22Rv1 (cell line): ENCODE measurements around the gene PRRC2A.

ENCODE experiments used
- H3K27ac ChIP-seq: fragments of 450-650 bp; 2 replicates; pipeline ENCODE4 v1.5.1; 2017
- CTCF ChIP-seq: fragments of 450-650 bp; IDR thresholded peaks from 2 replicates; pipeline ENCODE4 v1.5.1; 2017; ENCODE audit warnings: mild to moderate bottlenecking
- ZFX ChIP-seq: fragments of 450-650 bp; IDR thresholded peaks from 2 replicates; pipeline ENCODE4 v1.6.1; 2017; ENCODE audit warnings: antibody characterized with exemption, borderline replicate concordance

Gene PRRC2A

GRCh38 chr6:31580807-31581433 lies 39.6 kb upstream of the PRRC2A start:
- no peak overlapping the region for H3K27ac ChIP-seq
- TF ChIP-seq CTCF (peak; percentile 99), ZFX (no peak)

GRCh38 chr6:31581434-31582229 lies 38.9 kb upstream of the PRRC2A start:
- TF ChIP-seq ZFX (no peak), CTCF (no peak)
- no peak overlapping the region for H3K27ac ChIP-seq

DNA sequence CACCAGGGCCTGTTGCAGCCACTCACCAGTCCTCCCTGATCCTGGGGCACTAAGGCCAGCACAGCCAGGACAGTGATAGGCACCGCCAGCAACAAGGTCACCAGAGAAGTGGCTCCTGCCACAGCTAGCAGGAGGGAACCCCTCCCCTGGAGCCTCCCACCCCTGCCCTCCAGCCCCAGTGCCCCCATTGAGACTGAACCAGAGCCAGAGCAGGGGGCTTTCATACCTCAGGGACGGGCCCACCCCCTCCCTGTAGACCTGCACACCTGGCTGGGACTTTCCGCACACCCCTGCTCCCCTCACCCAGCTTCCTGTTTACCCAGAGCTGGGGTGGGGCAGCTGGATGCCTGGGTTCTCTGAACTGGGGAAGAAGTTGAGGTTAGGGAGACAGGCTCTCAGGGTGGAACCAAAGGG lies 38.3 kb upstream of the PRRC2A start, which contains the start of gene LTB:
Gene LTB, minus strand, starts transcription at position 195 of the 414 bp plus-strand sequence. Its CDS starts 7 bp downstream, at position 188.
- TF ChIP-seq CTCF (no peak), ZFX (no peak)
- no peak within 1 kb of the TSS for H3K27ac ChIP-seq

DNA sequence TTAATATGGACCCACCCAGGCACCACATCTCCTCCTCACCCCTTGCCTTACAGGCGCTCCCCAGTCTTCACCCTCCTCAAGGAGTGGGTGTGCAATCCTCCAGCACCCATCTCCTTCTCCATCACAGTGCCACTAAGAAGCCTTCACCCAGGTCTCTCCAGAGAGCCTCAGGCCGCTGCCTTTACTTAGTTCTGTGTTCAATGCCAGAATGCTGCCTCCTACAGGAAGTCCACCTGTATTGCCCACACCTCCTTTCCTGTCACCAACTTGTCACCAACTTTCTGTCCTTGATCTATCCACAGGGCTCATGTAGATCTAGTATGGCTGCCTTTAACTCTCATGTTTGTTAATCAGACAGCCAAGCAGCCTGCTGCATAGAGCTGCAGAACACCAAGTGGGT lies 35.0 kb upstream of the PRRC2A start:
- H3K27ac ChIP-seq, result no peak overlapping the region
- TF ChIP-seq CTCF (peak; percentile 73), ZFX (no peak)

DNA sequence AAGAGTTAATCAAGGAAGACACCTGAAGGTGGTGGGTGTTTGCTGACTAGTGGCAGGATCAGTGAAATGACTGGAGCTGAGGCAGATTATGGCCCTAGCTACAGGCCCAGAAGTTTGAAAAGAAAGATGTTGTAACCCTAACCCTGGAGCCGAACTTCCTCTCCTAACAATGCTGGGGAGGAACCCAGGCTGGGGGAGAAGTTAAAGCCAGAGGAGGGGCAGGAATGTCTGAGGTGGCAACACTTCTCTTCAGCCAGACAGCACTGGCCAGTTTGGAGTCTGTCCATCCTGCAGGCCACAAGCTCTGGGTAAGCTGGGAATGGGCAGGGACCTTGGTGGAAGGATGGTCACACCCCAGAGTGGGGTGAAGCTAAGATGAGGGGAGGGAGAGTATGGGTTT lies 34.5 kb upstream of the PRRC2A start, which contains the start of gene LST1:
Gene LST1, plus strand, starts transcription at position 270 of the 400 bp plus-strand sequence. CDS start 1,023 bp downstream, outside the sequence.
- TF ChIP-seq CTCF, result no peak
- no peak for TF ChIP-seq ZFX
- no peak within 1 kb of the TSS for H3K27ac ChIP-seq

- TF ChIP-seq CTCF, result no peak
- TF ChIP-seq ZFX, result no peak
- no peak overlapping the region for H3K27ac ChIP-seq
Observed at GRCh38 chr6:31586599-31587281, 33.8 kb upstream of the PRRC2A start.
